ENCODE measurements around the gene MAPRE3. TPM values are rescaled to one million over a fixed set of nuclear protein-coding genes. Genes with fewer than 3 reads are reported as not detected.

The MAPRE3 gene
- total RNA-seq, 4 donors from 2014 or later, result 4.2 to 14.9 (median 5.9) TPM

GRCh38 chr2:26994983-26995382 is 24.5 kb downstream of the MAPRE3 start:
- no peak overlapping the region for H3K4me3 ChIP-seq
- H3K27ac ChIP-seq, result no peak overlapping the region
- no peak for DNase-seq
- no peaks in the 10 kb centered on the region for H3K4me1 ChIP-seq
- TF ChIP-seq CTCF (IDR thresholded peaks at IDR 0.05), result no peak
- TF ChIP-seq POLR2A (IDR thresholded peaks at IDR 0.05), result no peak
- H3K27me3 ChIP-seq, result no peaks in the 10 kb centered on the region
- no peaks in the 10 kb centered on the region for H3K9me3 ChIP-seq
- no peaks in the 10 kb centered on the region for H3K36me3 ChIP-seq

- Histone ChIP-seq H3K27ac (no peak overlapping the region), H3K4me1 (no peaks in the 10 kb centered on the region), H3K9me3 (no peaks in the 10 kb centered on the region), H3K36me3 (no peaks in the 10 kb centered on the region), H3K4me3 (no peak overlapping the region), H3K27me3 (no peaks in the 10 kb centered on the region)
- TF ChIP-seq POLR2A (IDR thresholded peaks at IDR 0.05), result no peak
- no peak for DNase-seq
These were observed 27.0 kb downstream of the MAPRE3 start for GRCh38 chr2:26997394-26997793.

- Histone ChIP-seq H3K9me3 (no peaks in the 10 kb centered on the region), H3K36me3 (no peaks in the 10 kb centered on the region), H3K4me1 (no peaks in the 10 kb centered on the region), H3K27me3 (no peaks in the 10 kb centered on the region), H3K4me3 (no peak overlapping the region), H3K27ac (no peak overlapping the region)
- DNase-seq, result no peak
- TF ChIP-seq POLR2A (IDR thresholded peaks at IDR 0.05) (no peak), CTCF (IDR thresholded peaks at IDR 0.05) (no peak)
These were observed 27.9 kb downstream of the MAPRE3 start for GRCh38 chr2:26998323-26998722.

- TF ChIP-seq CTCF (IDR thresholded peaks at IDR 0.05), result no peak
- TF ChIP-seq POLR2A (IDR thresholded peaks at IDR 0.05), result no peak
- Histone ChIP-seq H3K36me3 (no peaks in the 10 kb centered on the region), H3K4me3 (no peak overlapping the region), H3K9me3 (no peaks in the 10 kb centered on the region), H3K27ac (no peak overlapping the region), H3K27me3 (no peaks in the 10 kb centered on the region), H3K4me1 (no peaks in the 10 kb centered on the region)
- DNase-seq, result no peak
These were observed 29.8 kb downstream of the MAPRE3 start for GRCh38 chr2:27000228-27000627.

- Histone ChIP-seq H3K9me3 (no peaks in the 10 kb centered on the region), H3K27me3 (no peaks in the 10 kb centered on the region), H3K4me1 (no peaks in the 10 kb centered on the region), H3K36me3 (no peaks in the 10 kb centered on the region), H3K27ac (no peak overlapping the region), H3K4me3 (no peak overlapping the region)
- TF ChIP-seq CTCF (IDR thresholded peaks at IDR 0.05) (no peak), POLR2A (IDR thresholded peaks at IDR 0.05) (no peak)
- DNase-seq, result no peak
These were observed 30.6 kb downstream of the MAPRE3 start for GRCh38 chr2:27000995-27001394.

- DNase-seq, result no peak
- Histone ChIP-seq H3K4me1 (no peaks in the 10 kb centered on the region), H3K36me3 (no peaks in the 10 kb centered on the region), H3K27me3 (no peaks in the 10 kb centered on the region), H3K27ac (no peak overlapping the region), H3K9me3 (no peaks in the 10 kb centered on the region), H3K4me3 (no peak overlapping the region)
- no peak for TF ChIP-seq POLR2A (IDR thresholded peaks at IDR 0.05)
- TF ChIP-seq CTCF (IDR thresholded peaks at IDR 0.05), result no peak
These were observed 31.5 kb downstream of the MAPRE3 start for GRCh38 chr2:27001950-27002349.

All from Peyer's patch (tissue), 4 donors.